ENCODE data around the gene PRIM2.
"Not testable (repeated sequence)": the region's sequence is repeated elsewhere in the genome, so short reads cannot be mapped to it uniquely, and the experiment has no call there.

The PRIM2 gene

DNA sequence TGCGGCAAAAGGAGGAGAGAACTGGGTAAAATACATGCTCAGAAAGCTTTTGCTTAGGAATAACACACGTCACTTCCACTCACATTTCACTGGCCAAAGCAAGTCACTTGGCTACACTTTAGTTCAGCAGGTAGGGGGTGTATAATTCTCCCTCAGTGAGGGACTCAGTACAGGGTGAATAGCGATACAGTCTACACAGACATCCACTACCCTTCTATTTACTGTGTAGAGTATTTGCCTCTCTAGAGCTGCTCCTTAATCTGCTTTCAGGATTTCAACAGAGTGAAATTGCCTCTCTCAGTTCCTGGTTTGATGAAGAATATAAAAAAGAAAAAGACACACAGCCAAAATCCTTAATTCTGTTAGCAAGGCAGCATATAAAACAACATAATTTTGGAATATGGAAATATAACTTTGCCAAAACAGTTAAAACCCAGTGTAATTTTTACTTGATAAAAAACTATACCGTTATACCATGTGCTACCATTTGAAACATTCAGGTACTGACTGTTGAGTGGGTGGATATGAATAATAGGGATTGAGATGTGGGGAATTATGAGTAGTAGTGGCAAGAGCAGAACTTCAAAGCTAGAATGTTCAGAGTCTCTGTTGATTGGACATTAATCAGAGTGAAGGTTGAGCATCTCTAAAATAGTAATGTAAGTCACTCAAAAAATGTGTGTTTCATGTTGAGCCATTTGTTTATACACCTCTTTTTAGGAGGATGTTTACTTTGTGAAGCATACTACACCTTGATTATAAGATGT lies 51.7 kb downstream of the PRIM2 start:
- not testable (repeated sequence) for DNase-seq

DNA sequence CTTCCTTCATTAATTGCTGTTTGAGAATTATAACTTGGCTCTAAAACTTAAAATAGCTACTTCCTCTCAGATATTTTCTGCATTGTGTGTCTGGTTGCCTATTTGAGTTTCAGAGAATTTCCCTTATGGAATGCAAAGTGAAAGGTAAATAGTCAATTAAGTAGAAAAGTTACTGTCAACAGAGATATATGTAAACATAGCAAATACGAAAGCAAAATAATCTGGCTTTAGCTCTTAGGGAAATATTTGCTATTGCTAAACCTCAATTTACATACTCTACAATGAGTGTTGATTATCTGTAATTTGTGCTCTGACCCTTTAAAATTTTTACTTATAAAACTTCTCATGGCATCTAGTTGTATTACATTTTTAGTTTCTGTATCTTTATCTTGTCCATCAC lies 54.3 kb downstream of the PRIM2 start:
- DNase-seq = not testable (repeated sequence)

DNA sequence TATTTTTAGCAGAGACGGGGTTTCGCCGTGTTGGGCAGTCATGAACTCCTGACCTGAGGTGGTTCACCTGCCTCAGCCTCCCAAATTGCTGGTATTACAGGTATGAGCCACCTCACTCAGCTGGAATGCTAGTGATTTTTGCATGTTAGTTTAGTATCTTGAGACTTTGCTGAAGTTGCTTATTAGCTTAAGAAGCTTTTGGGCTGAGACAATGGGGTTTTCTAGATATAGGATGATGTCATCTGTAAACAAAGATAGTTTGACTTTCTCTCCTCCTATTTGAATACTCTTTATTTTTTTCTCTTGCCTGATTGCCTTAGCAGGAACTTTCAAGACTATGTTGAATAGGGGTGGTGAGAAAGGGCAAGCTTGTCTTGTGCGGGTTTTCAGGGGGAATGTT lies 57.3 kb downstream of the PRIM2 start:
- DNase-seq = not testable (repeated sequence)

DNA sequence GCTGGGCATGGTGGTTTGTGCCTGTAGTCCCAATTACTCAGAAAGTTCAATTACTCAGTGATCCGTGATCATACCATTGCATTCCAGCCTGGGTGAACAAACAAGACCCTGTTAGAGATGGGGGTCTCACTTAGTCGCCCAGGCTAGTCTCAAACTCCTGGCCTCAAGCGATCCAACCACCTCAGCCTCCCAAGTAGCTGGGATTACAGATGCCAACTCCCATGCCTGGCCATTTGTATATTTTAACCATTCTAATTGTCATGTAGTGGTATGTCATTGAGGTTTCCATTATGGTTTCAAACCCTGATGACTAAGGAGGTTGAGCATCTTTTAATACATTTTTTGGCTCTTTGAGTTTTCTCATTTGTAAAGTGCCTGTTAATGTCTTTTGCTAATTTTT lies 58.7 kb downstream of the PRIM2 start:
- DNase-seq = not testable (repeated sequence)

DNA sequence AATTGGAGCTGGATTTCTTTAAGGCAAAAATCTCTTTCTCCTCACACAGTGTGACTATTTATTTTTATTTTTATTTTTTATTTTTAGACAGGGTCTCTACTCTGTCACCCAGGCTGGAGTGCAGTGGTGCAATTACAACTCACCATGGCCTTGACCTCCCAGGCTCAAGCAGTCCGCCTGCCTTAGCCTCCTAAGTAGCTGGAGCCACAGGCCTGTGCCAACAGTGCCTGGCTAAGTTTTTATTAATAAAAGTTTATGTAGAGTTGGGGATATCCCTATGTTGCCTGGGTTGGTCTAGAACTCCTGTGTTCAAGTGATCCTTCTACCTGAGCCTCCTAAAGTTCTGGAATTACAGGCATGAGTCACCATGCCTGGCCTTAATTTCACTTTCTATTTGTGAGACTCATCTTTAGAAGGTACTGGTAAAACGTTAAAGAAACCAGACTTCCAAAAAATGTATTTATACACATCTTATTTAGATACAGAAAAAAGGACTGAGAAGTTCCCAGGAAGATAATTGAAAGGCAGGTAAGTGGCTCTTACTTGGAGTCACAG lies 71.7 kb downstream of the PRIM2 start:
- not testable (repeated sequence) for DNase-seq

DNA sequence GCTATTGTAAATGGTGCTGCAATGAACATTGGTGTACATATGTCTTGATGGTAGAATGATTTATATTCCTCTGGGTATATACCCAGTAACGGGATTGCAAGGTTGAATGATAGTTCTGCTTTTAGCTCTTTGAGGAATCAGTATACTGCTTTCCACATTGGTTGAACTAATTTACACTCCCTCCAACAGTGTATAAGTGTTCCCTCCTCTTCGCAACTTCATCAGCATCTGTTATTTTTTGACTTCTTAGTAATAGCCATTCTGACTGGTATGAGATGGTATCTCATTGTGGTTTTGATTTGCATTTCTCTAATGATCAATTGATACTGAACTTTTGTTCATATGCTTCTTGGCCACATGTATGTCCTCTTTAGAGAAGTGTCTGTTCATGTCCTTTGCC lies 73.4 kb downstream of the PRIM2 start:
- DNase-seq = not testable (repeated sequence)

DNA sequence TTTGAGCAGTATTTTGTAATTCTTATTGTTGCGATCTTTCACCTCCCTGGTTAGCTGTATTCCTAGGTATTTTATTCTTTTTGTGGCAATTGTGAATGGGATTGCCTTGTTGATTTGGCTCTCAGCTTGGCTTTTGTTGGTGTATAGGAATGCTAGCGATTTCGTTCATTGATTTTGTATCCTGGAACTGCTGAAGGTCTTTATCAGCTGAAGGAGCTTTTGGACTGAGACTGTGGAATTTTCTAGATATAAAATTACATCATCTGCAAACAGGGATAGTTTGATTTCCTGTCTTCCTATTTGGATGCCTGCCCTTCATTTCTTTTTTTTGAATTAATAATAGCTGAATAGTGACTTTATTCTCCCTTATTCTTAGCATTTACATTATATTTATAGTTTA lies 74.6 kb downstream of the PRIM2 start:
- not testable (repeated sequence) for DNase-seq

DNA sequence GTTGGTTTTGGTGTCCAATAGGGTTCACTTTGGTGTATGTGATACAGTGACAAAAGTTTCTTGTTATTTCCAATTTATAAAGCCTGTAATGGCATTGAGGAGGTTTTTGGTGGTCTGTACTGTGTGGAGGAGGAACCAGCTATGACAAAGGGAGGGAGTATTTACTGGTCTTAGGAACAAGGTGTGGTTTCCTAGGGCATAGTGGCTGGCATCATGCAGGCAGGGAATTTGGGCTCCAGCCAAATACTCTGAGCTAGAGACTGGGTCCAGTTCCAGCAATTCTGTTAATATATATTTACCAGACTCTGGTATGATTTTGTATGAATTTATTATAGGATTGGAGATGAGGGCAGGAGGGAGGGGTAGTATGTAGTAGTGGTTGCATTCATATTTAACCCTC lies 101.9 kb downstream of the PRIM2 start:
- DNase-seq = not testable (repeated sequence)

DNA sequence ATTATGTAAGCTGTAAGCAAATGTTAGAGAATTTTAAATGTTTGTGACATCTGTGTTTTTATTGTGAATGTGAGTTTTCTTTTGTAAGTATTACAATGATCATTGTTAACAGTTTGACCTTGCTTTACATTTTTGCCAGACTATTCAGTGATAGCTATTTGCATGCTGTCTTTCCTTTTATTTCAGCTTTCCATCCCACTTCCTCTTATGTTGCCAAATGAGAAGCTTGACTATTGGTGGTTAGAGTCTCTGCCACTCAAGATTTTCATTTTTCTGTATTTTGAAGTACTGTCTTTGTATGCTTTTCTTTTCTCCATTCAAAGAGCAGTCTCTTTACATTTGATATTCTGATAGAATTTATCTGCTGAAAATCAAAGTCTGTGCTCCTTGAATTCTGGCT lies 104.1 kb downstream of the PRIM2 start:
- no peak for DNase-seq

DNA sequence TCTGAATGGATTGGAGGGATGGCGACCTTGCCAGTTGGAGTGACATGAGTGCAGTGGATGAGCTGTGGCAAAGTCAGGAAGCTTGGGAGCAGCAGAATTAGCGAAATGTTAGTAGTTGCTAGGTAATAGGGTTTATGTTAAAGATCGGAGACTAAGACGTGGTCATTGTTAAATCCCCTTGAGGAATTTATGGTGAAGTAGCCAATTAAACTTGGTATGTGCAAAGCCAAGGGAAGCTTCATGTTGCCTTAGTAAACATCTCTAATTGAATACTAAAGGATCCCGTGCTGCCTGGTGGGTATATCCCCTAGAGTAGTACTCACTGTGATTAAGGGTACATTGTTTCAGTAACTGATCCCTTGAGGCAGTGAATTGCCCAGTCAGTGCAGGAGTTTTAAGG lies 106.0 kb downstream of the PRIM2 start:
- no peak for DNase-seq

DNA sequence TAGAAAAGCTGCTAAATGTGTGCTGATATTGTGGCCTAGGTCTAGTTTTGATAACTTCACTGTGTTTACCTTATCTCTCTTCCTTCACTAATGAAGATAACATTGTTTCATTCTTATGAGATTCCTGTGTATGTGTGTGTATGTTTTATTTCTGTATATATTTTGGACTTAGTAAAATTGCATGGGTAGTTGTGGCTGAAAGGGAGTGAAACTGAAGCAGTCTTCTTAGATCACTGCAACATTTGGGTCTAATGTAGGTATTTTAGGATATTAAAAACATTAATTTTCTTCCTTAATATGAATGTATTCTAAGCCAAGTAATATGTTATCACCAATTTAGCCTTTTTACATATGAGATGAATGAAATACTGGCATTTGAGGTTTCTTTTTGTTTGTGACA lies 114.3 kb downstream of the PRIM2 start:
- DNase-seq = not testable (repeated sequence)

DNA sequence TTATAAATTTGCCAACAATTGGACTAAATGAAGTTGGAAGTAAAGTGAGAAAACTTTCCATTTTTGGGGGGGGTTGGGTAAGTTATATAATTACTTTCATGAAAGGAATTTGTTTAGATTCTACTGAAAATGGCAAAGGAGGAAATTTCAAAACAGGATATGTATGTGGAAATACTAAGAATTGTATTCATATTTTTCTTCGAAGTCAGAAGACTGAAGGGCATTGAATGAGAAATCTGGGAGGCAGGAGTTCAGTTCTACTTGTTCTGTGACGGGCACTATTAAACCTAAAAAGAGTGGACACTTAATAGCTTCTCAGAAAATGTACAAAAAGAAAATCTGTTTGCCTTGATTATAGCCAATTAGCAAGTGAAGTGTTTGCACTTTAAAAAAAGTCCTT lies 114.7 kb downstream of the PRIM2 start:
- DNase-seq = no peak

DNA sequence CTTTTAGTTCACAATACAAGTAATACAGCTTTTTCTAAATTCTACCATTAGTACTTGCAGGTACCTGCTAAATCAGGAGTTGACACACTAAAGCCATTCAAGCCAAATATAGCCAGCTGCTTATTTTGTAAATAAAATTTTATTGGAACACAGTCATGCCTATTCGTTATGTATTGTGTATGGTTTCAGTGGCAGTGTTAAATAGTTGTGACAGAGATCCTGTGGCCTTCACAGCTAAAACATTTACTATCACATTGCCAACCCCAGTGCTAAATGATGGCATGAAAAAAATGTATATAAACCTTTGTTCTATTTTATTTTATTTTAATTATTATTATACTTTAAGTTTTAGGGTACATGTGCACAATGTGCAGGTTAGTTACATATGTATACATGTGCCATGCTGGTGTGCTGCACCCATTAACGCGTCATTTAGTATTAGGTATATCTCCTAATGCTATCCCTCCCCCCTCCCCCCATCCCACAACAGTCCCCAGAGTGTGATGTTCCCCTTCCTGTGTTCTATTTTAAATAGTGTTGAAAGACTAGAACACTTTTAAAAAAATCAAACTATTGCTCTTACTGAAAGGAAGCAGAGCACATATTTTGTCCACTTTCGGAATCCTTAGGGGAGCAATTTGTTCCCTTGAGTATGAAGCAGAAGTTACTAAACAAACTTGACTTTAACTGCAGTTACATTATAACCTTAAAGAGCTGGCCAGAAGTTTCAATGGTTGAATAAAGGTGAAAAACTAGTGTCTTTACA lies 115.7 kb downstream of the PRIM2 start:
- no peak for DNase-seq

DNA sequence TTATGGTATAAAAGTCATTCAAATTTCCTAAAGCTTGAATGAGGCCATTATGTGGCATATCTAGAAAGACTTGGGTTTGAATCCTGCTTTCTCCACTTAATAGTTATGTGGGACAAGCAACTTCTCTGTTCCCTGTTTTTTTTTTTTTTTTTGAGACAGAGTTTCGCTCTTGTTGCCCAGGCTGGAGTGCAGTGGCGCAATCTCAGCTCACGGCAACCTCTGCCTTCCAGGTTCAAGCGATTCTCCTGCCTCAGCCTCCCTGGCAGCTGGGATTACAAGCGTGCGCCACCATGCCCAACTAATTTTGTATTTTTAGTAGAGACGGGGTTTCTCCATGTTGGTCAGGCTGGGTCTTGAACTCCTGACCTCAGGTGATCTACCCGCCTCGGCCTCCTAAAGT lies 116.4 kb downstream of the PRIM2 start:
- not testable (repeated sequence) for DNase-seq

DNA sequence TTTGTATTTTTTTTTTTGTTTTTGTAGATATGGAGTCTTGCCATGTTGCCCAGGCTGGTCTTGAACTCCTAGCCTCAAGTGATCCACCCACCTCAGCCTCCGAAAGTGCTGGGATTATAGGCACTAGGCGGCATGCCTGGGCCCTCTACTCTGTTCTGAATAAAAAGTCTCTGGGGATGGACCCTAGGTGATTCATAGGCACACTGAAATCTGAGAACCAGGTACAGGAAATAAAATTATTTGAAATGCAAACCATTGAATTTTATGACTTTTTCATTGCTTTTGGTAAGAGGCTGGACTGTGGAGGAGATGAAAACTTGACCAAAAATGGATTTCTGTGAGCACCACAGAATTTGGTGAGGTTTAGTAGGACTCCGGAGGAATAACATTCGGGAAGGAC lies 117.5 kb downstream of the PRIM2 start:
- no peak for DNase-seq

DNA sequence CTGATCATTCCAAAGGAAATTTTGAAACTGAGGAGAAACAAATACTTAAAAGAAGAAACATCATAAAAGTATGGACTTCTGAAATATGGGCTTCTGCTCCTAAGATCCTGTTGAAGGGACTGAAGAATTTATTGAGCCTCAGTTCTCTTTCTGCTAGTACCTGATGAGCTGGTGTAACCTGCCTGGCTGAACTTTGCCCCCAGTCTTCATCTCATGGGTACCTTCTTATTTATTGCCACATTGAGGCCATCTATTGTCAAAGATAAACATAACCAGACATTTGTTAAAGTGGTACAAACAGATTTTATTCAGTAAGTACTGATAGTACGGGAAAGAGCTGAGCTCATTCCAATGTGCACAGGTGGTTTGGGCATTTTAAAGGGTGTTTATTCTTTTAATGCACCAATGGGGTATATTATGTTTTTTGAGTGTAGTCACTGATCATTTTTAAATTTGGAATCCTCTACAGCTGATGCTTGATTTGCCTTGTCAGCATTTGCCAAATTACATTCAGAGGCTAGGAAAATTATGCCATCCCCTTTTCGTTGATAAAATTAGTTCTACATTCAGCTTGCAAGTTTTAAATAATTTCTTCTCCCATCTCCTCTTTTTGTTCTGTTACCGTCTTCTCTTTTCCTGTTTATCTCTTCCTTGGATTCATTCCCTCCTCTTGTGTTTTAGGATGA lies 118.2 kb downstream of the PRIM2 start:
- DNase-seq = no peak

DNA sequence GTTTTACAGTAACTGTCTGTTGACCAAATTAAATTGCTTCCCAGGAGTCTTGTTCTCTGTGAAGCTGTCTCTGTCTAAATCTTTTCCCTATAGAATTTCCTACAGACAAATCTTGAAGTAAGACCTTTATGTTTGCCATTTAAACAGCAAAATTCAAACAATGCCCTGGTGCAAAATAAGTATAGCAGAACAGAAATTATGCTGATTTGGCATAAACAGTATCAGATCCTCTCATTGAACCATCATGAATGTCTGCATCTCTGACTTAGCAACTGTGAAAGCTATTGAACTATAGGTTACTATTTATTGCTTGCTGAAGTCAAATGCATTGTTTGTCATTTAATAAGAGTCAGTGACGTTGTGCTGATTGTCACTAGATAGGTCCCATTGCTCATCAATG lies 123.3 kb downstream of the PRIM2 start:
- not testable (repeated sequence) for DNase-seq

DNA sequence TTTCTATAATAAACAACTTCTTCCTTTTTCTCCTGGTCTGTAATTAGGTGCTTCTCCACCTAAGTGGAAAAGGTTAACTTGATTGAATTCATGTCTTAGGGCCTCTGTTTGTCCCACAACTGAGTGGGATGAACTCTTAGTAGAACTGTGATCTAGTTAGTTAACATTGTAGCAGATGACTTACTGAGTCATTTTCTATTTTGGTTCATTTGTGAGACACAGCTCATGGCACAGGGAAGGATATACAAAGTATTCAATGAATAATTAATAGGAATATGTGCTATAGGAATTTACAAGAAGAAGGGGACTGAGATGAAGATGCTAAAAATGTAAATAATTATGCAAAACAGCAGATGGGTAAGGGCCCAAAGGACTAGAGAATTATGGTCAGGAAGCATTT lies 124.7 kb downstream of the PRIM2 start:
- not testable (repeated sequence) for DNase-seq

DNA sequence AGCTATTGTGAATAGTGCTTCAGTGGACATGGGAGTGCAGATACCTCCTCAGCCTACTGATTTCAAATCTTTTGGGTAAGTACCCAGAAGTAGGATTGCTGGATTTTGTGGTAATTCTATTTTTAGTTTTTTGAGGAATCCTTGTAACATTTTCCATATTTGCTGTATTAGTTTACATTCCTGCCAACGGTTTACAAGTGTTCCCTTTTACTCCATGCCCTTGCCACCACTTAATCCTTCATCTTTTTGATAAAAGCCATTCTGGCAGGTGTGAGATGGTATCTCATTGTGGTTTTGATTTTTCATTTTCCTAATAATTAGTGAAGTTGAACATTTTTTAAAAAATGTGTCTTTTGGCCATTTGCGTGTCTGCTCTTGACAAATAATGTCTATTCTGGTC lies 125.8 kb downstream of the PRIM2 start:
- DNase-seq = not testable (repeated sequence)

DNA sequence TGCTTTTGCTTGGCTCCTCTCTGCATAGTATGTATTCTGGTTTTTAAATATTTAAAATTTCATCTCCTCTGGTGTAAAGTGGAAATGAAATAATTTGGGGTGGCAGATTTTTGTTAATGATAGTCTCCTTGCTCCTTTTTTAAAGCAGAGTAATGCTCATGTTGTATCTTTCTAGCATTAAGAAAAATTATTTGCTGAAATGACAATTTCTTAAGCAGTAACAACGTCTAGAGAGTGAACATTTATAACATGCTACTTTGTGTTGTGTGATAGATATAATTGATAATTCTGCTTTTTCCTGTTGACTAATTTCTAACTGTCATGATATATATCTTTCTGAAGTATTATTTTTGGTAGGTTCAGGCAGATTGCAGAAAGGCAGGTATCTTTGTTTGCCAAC lies 127.4 kb downstream of the PRIM2 start:
- DNase-seq = not testable (repeated sequence)

DNA sequence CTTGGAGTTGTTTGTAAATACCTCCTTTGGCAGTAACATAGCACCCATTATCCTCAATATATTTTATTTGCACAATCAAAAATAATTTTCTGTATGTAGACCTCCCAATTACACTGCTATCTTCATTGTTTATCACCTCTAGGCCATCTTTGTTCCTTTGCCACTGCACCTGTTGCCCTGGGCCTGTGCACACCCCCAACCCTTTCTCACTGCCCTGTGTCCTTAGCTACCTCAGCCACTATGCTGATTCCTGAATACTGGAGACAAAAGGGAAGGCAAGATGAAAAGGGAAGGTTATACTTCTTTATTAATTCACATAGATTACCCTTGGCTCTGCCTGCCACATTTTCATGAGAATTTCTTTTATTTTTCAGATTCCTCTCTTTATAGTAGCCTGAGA lies 127.9 kb downstream of the PRIM2 start:
- not testable (repeated sequence) for DNase-seq

DNA sequence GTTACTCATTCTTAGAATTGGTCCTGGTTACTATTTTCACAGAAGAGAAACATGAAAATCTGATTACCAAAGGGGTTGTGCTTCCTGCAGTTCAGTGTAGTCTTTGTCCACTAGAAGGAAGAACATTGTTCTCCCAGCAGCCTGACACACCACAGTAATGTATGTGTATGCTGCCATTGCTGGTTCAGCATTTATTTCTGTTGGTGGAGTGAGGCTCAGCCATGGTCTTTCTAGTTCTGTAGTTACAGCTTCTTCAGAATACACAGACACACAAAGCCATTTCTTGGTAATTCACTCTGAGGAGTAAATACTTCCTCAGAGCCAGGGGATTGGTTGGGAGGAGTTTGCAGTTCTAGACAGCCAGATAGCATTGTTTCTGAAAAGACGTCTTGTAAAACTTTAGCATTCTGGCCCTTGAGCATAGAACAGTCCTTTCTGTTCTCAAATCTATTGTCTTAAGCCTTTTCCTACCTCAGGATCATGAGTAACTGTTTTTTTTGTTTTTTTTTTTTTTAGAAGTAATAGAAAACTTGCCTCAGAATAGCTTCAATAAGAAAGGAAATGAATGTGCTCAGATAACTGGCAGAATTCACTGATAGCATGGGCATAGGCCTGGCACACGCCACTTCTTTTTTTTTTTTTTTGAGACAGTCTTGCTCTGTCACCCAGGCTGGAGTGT lies 128.5 kb downstream of the PRIM2 start:
- DNase-seq = not testable (repeated sequence)
